Measurements from ENCODE around the gene TAPBP. TPM values are rescaled to one million over a fixed set of nuclear protein-coding genes. Genes with fewer than 3 reads are reported as not detected.

Gene TAPBP
- total RNA-seq, 4 donors from 2014 or later, result 69.8 to 150 (median 86.6) TPM

DNA sequence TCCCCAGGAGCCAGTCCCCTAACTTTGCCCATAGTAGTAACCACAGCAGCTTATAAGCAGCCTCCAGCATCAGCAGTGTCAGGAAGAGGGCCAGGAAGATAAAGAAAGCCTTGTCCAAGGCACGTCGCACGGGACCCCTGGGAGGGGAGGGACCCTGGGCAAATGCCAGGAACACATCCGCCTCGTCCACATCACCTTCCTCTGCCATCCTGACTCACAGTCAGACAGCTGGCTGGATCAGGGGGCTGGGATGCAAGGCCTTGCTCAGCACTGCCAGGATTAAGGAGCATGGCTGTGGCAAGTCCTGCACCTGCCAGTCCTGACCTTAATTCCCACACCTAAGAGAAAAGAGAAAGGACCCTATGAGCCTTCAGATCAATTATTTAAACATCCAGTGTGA lies 15.2 kb upstream of the TAPBP start:
- no peak overlapping the region for H3K4me3 ChIP-seq

DNA sequence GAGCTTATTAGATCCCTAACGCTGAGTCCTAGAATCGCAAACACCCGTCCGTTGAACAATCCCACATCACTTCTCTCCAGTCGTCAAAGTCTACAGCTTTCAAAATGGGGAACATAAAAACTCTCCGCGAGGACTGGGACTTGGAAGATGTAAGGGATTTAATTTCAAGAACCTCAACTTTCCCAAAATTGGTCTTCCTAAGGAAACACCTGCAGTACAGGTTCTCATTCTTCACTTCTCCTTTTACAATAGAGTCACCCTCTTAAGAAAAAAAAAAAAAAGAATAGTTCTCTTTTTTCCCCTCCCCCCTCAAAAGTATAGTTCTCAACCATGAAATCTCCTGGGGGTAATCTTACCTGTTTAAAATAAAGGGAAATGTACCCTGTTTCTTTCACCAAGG lies 10.2 kb upstream of the TAPBP start:
- H3K4me3 ChIP-seq, result peak overlapping the region; percentile 67 to 91 (median 78)
- no peaks in the 10 kb centered on the region for H3K27me3 ChIP-seq
- H3K36me3 ChIP-seq, result peaks cover 21 to 25% (median 23%) of the 10 kb centered on the region in 4 donors
- 25% methylated on average over 7 of the region's 7 CpGs for WGBS
- TF ChIP-seq POLR2AphosphoS5 (IDR thresholded peaks at IDR 0.05) (no peak), EP300 (IDR thresholded peaks at IDR 0.05) (no peak), POLR2A (IDR thresholded peaks at IDR 0.05; ENCODE audit: low read depth) (no peak)
- TF ChIP-seq, protein P1, sequence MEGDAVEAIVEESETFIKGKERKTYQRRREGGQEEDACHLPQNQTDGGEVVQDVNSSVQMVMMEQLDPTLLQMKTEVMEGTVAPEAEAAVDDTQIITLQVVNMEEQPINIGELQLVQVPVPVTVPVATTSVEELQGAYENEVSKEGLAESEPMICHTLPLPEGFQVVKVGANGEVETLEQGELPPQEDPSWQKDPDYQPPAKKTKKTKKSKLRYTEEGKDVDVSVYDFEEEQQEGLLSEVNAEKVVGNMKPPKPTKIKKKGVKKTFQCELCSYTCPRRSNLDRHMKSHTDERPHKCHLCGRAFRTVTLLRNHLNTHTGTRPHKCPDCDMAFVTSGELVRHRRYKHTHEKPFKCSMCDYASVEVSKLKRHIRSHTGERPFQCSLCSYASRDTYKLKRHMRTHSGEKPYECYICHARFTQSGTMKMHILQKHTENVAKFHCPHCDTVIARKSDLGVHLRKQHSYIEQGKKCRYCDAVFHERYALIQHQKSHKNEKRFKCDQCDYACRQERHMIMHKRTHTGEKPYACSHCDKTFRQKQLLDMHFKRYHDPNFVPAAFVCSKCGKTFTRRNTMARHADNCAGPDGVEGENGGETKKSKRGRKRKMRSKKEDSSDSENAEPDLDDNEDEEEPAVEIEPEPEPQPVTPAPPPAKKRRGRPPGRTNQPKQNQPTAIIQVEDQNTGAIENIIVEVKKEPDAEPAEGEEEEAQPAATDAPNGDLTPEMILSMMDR (IDR thresholded peaks at IDR 0.05), result no peak
- intact Hi-C loops (cut with DNase I), result no loop called here
- no peak for DNase-seq (ENCODE audit: extremely low spot score)
- no peaks in the 10 kb centered on the region for H3K9me3 ChIP-seq
- H3K27ac ChIP-seq (replicated peaks in 1 of 4), result peak overlapping the region; percentile 81 to 91 (median 88)
- peaks cover 32 to 43% (median 40%) of the 10 kb centered on the region in 4 donors for H3K4me1 ChIP-seq

More for the DNA sequence above, 15.2 kb upstream of the TAPBP start:
- Histone ChIP-seq H3K36me3 (no peaks in the 10 kb centered on the region), H3K27me3 (no peaks in the 10 kb centered on the region), H3K4me1 (peaks cover under 1 to 3% (median under 1%) of the 10 kb centered on the region in 4 donors), H3K27ac (replicated peaks in 1 of 4) (no peak overlapping the region), H3K9me3 (no peaks in the 10 kb centered on the region)
- TF ChIP-seq POLR2AphosphoS5 (IDR thresholded peaks at IDR 0.05), result no peak
- no peak for TF ChIP-seq POLR2A (IDR thresholded peaks at IDR 0.05; ENCODE audit: low read depth)
- TF ChIP-seq, protein P1 (IDR thresholded peaks at IDR 0.05), result no peak
- TF ChIP-seq EP300 (IDR thresholded peaks at IDR 0.05), result no peak
- intact Hi-C loops (cut with DNase I), result no loop called here
- DNase-seq (ENCODE audit: extremely low spot score), result no peak
- WGBS, result 55% methylated on average over 5 of the region's 5 CpGs

DNA sequence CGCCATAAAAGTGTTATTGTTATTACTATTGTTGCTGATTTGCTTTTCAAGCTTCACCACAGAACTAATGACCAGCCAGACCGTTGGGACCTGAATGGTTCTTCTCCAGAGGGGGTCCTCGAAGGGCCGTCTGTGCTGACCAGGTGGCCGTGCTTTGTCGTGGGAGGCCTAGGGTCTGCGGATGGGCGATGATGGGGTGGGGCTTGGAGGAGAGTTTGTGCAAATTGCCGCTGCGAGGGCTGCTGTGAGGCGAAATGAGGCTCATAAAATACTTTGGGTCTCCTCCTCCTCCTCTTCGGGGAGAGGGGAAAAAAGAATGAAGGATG lies 9.7 kb upstream of the TAPBP start:
- no peak for DNase-seq (ENCODE audit: extremely low spot score)
- Histone ChIP-seq H3K27ac (replicated peaks in 1 of 4) (peak overlapping the region; percentile 81 to 91 (median 88)), H3K4me3 (peak overlapping the region; percentile 67 to 91 (median 78)), H3K4me1 (peaks cover 34 to 49% (median 45%) of the 10 kb centered on the region in 4 donors), H3K9me3 (no peaks in the 10 kb centered on the region), H3K36me3 (peaks cover 27 to 31% (median 28%) of the 10 kb centered on the region in 4 donors), H3K27me3 (no peaks in the 10 kb centered on the region)
- no peak for TF ChIP-seq EP300 (IDR thresholded peaks at IDR 0.05)
- no peak for TF ChIP-seq POLR2A (IDR thresholded peaks at IDR 0.05; ENCODE audit: low read depth)
- no peak for TF ChIP-seq POLR2AphosphoS5 (IDR thresholded peaks at IDR 0.05)
- TF ChIP-seq, protein P1 (IDR thresholded peaks at IDR 0.05), result no peak
- 1% methylated on average over 12 of the region's 12 CpGs for WGBS
- intact Hi-C loops (cut with DNase I), result no loop called here

DNA sequence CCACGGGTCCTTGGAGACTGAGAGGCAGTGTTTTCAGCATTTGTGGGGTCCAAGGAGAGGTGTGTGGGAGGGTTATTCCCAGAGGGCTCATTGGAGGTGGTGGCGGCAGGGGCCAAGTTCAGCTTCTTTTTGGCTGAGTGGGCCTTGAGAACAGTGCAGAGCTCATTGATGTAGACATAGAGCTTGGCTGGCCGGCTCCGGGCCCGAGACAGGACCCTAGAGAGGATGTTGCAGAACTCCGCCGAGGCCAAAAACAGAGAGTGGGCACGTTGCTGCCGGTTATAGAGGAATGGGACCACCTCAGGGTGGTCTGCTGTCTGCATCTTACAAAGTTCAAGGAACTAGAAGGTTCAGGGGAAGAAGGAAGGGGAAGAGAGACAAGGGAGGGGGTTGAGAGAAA lies 7.3 kb upstream of the TAPBP start:
- TF ChIP-seq, protein P1 (IDR thresholded peaks at IDR 0.05), result no peak
- TF ChIP-seq EP300 (IDR thresholded peaks at IDR 0.05) (no peak), POLR2AphosphoS5 (IDR thresholded peaks at IDR 0.05) (no peak), POLR2A (IDR thresholded peaks at IDR 0.05; ENCODE audit: low read depth) (no peak)
- peaks cover 43 to 66% (median 61%) of the 10 kb centered on the region in 4 donors for H3K4me1 ChIP-seq
- H3K27ac ChIP-seq (replicated peaks in 1 of 4), result peak overlapping the region in 3 of 4 donors; percentile 86 to 91 (median 89)
- no peaks in the 10 kb centered on the region for H3K9me3 ChIP-seq
- 80% methylated on average over 6 of the region's 9 CpGs for WGBS
- DNase-seq (ENCODE audit: extremely low spot score), result no peak
- peak overlapping the region in 2 of 4 donors; percentile 67 to 75 for H3K4me3 ChIP-seq
- intact Hi-C loops (cut with DNase I), result no loop called here
- H3K36me3 ChIP-seq, result peaks cover 27 to 36% (median 30%) of the 10 kb centered on the region in 4 donors
- H3K27me3 ChIP-seq, result no peaks in the 10 kb centered on the region
